ENCODE results near the gene INSM1.
A peak's percentile ranks its signal among the peaks of the same experiment; 100 is the strongest.

The INSM1 gene

GRCh38 chr20:20371083-20371482 is 3.2 kb downstream of the INSM1 start:
- no peak for DNase-seq (ENCODE audit: extremely low read depth, low read depth)
- TF ChIP-seq CTCF (IDR thresholded peaks at IDR 0.05; ENCODE audit: low read depth, low read length, missing control alignments): no peak
- no peak overlapping the region for H3K4me3 ChIP-seq (replicated peaks; ENCODE audit: low read depth, low read length)

GRCh38 chr20:20371681-20372080 is 3.8 kb downstream of the INSM1 start:
- no peak for DNase-seq (ENCODE audit: extremely low read depth, low read depth)
- H3K4me3 ChIP-seq (replicated peaks; ENCODE audit: low read depth, low read length): no peak overlapping the region
- no peak for TF ChIP-seq CTCF (IDR thresholded peaks at IDR 0.05; ENCODE audit: low read depth, low read length, missing control alignments)

GRCh38 chr20:20373091-20373571 is 5.2 kb downstream of the INSM1 start:
- no peak for TF ChIP-seq CTCF (IDR thresholded peaks at IDR 0.05; ENCODE audit: low read depth, low read length, missing control alignments)
- no peak overlapping the region for H3K4me3 ChIP-seq (replicated peaks; ENCODE audit: low read depth, low read length)
- peak; percentile 15 for DNase-seq (ENCODE audit: extremely low read depth, low read depth)

GRCh38 chr20:20375862-20376261 is 8.0 kb downstream of the INSM1 start:
- H3K4me3 ChIP-seq (replicated peaks; ENCODE audit: low read depth, low read length): no peak overlapping the region
- TF ChIP-seq CTCF (IDR thresholded peaks at IDR 0.05; ENCODE audit: low read depth, low read length, missing control alignments): no peak
- DNase-seq (ENCODE audit: extremely low read depth, low read depth): no peak

- no peak for DNase-seq (ENCODE audit: extremely low read depth, low read depth)
- no peak overlapping the region for H3K4me3 ChIP-seq (replicated peaks; ENCODE audit: low read depth, low read length)
- no peak for TF ChIP-seq CTCF (IDR thresholded peaks at IDR 0.05; ENCODE audit: low read depth, low read length, missing control alignments)
These were observed 18.3 kb downstream of the INSM1 start for GRCh38 chr20:20386192-20386591.

GRCh38 chr20:20390393-20390792 is 22.5 kb downstream of the INSM1 start:
- no peak for TF ChIP-seq CTCF (IDR thresholded peaks at IDR 0.05; ENCODE audit: low read depth, low read length, missing control alignments)
- no peak for DNase-seq (ENCODE audit: extremely low read depth, low read depth)
- H3K4me3 ChIP-seq (replicated peaks; ENCODE audit: low read depth, low read length): no peak overlapping the region

- no peak overlapping the region for H3K4me3 ChIP-seq (replicated peaks; ENCODE audit: low read depth, low read length)
- DNase-seq (ENCODE audit: extremely low read depth, low read depth): no peak
- no peak for TF ChIP-seq CTCF (IDR thresholded peaks at IDR 0.05; ENCODE audit: low read depth, low read length, missing control alignments)
These were observed 23.2 kb downstream of the INSM1 start for GRCh38 chr20:20391115-20391514.
